ENCODE data around the gene TUT4.

Gene TUT4

DNA sequence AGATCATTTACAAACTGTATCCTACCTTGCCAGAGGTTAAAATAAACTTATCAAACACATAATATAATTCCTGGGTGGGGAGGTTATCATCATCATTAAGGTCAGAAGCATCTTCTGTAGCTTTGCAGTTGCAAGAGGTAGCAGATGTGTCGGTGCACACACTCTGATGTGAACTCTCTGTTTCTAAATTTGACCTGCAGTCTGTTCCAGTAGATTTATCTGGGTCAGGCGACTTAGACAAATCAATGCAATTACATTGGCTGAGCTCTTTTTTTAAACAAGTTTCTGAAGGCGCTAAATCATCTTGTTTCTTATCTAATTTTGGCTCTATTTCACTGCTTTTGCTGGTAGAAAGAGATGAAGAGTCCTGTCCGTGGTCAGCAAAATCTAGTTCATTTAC lies 78.1 kb downstream of the TUT4 start:
- no peak for DNase-seq (ENCODE audit: low read depth, low spot score)

DNA sequence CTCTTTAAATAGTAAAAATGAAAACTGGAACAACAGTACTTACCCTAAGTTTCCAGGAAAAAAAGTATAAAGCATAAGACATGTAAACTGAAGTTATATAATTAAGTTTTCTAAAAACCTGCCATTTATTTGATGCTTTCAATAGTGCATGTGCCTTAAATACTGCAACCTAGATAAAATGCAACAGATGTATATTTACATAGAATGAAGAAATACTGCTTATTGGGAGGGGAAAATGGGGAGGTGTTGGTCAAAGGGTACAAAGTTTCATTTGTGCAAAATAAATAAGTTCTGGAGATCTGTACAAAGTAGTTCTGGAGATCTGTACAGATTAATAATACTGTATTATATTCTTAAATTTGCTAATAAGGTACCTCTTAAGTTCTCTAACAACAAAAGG lies 79.9 kb downstream of the TUT4 start:
- DNase-seq (ENCODE audit: low read depth, low spot score), result no peak

DNA sequence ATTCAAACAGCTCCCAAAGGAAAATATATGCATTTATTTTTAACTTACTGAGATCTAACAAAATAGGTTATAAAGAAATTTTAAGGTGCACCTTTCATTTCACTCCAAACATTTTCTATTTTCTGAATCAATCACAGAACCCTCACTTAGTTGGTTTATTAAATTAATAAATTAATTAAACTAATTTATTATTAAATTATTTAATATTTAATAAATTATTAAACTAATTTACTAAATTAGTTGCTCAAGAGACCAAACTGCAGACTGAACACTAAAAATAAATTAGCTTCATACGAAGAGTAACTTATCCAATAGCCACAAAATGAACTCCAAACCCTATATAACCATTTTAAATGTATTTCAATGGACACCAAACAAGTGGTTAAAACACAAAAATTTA lies 80.5 kb downstream of the TUT4 start:
- DNase-seq (ENCODE audit: low read depth, low spot score), result no peak

DNA sequence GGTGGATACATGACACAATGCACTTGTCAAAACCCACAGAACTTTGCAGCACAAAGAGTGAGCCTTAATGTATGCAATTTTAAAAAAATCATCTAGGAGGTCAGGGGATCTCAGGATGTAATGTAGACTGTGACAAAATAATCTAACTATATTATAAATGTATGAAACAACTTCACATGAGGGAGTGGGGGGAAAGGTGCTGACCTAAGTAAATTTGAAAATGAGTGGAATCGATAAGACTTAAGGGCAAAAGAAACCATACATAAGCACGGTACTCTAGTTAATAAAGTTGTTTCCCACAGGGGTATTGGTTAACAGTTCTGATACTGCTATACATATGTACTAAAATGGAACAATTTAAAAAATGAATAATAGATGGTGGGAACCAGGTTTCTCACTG lies 83.8 kb downstream of the TUT4 start:
- DNase-seq (ENCODE audit: low read depth, low spot score), result no peak

DNA sequence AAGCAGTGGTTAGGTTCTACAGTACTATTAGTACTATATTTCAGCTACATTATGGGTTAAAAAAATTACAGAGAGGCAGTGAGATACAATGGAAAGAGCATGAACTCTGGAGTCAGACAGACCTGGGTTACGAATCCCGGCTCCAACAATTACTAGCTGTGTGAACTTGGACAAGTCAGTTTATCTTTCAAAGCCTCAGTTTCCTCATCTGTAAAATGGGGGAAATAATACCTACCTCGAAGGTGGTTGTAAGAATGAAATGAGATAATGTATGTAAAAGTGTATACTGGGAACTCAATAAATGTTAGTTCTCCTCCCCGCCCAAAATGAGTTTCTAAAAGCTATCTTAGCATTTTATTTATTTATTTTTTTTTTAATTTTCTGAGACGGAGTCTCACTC lies 89.0 kb downstream of the TUT4 start:
- no peak for DNase-seq (ENCODE audit: low read depth, low spot score)

DNA sequence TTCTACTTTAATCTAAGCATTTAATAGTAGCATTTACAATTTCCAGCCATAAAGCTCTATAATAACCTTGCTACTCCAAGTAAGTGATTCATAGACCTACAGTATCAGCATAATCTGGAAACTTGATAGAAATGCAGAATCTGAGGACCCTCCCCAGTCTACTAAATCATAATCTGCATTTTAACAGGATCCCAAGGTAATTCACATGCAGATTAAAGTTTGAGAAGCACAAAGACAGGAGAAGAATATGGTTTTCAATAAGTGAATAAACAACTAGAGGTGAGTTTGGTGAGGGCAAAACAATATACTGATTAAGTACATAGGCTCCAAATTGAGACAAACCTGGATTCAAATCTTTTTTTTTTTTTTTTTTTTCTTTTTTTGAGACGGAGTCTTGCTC lies 91.1 kb downstream of the TUT4 start:
- no peak for DNase-seq (ENCODE audit: low read depth, low spot score)

DNA sequence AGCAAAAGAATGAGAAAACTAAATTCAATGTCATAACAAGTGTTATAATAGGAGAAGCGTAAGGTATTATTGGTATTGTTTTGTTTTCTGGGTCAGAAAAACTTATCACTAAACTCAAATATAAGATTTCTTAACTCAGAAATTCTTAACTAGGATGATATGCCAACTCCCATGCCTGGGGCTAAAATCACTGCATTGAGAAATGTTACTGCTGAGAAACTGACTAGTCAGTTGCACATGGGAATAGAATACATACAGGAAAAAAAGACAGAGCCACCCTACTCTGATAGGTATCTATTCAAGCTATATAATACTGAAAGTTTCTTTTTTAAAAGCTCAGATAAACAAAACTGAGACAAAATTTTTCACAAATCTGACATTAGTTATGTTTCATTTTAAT lies 92.2 kb downstream of the TUT4 start:
- no peak for DNase-seq (ENCODE audit: low read depth, low spot score)

DNA sequence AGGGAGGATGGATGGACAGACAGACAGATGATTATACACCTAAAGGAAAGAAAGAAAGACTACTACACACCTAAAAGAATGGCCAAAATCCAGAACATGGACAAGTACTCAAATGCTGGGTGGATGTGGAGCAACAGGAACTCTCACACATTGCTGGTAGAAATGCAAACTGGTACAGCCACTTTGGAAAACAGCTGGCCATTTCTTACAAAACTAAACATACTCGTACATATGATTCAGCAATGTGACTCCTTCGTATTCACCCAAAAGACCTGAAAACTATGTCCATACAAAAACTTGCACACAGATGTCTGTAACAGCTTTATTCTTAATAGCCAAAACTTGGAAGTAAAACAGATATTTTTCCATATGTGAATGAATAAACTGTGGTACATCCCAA lies 97.2 kb downstream of the TUT4 start:
- no peak for DNase-seq (ENCODE audit: low read depth, low spot score)

DNA sequence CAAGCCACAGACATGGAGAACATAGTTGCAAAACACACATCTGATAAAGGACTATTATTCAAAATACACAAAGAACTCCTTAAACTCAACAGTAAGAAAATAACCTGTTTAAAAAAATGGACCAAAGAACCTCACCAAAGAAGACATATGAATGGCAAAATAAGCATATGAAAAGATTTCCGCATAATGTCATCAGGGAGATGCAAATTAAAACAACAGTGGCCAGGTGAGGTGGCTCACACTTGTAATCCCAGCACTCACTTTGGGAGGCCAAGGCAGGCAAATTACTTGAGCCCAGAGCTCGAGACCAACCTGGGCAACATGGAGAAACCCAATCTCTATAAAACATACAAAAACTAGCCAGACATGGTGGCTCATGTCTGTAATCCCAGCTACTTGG lies 98.1 kb downstream of the TUT4 start:
- no peak for DNase-seq (ENCODE audit: low read depth, low spot score)

DNA sequence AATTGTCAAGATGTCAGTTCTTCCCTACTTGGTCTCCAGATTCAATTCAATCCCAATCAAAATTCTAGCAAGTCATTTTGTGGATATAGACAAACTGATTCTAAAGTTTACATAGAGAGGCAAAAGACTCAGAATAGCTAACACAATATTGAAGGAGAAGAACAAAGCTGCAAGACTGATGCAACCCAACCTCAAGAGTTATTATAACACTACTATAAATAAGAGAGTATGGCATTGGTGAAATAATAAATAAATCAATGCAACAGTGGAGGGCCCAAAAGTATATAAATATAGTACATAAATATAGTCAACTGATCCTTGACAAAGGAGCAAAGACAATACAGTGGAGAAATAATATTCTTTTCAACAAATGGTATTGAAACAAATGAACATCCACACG lies 98.8 kb downstream of the TUT4 start:
- DNase-seq (ENCODE audit: low read depth, low spot score), result no peak

DNA sequence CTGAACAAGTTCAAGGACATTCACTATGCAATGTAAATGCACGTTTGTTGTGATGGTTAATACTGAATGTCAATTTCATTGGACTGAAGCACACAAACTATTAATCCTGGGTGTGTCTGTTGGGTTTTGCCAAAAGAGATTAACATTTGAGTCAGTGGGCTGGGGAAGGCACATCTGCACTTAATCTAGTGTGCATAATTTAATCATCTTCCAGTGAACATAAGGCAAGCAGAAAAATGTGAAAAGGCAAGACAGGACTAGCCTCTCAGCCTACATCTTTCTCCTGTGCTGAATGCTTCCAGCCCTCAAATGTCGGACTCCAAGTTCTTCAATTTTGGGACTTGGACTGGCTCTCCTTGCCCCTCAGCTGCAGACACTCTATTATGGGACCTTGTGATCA lies 108.4 kb downstream of the TUT4 start:
- DNase-seq (ENCODE audit: low read depth, low spot score), result no peak

DNA sequence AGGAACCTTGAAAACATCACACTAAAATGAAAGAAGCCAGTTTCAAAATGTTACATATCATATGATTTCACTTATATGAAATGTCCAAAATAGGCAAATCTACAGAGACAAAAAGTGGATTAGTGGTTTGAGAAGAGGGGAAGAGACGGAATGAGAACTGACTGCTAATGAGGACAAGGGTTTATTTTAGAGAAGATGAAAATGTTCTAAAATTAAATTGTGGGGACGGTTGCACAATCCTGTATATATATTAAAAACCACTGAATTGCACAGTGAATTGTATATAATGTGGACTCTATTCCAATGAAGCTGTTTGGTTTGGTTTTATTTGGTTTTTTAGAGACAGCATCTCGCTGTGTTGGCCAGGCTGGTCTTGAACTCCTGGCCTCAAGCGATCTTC lies 112.9 kb downstream of the TUT4 start:
- DNase-seq (ENCODE audit: low read depth, low spot score), result no peak

DNA sequence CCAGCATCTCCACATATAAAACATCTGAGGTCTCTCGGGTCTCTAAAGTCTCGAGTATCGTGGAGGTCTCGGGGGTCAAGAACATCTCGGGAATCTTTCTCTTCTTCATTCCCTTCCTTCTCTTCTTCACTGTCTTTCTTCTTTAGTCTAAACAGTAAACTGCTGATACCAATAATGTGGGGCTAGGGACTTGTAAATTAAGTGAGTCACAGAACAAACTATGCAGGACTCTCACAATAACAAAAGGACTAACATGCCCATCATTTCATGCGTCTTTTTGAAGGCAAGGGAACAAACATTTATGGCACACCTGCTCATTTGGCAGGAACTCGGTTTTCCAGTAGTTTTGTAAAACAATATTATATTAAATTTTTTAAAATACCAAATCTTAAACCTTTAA lies 116.1 kb downstream of the TUT4 start:
- DNase-seq (ENCODE audit: low read depth, low spot score), result no peak

DNA sequence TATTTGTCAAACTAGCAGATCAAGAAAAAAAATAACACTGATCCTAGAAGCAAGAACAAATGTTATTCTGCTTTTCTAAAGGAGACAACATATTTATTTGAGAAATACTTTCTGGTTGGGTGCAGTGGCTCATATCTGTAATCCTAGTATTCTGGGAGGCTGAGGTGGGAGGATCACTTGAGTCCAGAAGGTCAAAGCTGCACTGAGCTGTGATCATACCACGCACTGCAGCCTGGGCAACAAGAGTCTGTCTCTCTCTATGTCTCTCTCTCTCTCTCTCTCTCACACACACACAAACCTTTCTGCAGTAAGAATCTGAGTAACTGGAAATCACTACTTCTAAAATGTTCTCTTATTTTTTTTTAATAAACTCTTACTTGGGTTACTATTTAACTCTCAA lies 117.2 kb downstream of the TUT4 start:
- DNase-seq (ENCODE audit: low read depth, low spot score), result no peak

DNA sequence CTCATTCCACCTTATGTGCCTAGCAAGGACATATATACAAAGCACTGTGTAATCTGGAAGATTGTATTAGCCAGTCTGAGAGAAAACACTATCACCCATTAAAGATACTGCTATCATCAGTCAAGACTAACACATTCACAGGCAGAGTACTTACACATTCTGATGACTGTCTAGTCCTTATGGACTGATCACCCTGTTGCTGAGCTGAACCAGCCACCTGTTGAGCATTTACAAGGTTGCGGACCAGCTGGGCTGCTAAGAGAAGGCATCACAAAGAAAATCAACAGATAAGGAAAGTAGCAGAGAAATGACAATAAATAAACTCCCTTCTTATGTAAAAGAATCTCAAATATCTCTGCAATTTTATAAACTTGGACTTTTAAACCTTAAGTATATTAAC lies 117.7 kb downstream of the TUT4 start:
- DNase-seq (ENCODE audit: low read depth, low spot score), result no peak

DNA sequence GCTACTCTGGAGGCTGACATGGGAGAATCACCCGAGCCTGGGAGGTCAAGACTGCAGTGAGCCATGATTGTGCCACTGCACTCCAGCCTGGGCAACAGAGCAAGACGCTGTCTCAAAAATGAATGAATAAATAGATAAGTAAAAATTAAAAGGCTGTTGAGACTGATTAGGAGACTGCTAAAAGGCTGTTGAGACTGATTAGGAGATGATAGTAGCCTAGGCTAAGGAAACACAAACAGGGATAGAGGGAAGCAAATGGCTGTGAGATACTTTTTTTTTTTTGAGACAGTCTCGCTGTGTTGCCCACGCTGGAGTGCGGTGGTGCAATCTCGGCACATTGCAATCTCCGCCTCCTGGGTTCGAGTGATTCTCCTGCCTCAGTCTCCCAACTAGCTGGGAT lies 120.1 kb downstream of the TUT4 start:
- DNase-seq (ENCODE audit: low read depth, low spot score), result no peak

DNA sequence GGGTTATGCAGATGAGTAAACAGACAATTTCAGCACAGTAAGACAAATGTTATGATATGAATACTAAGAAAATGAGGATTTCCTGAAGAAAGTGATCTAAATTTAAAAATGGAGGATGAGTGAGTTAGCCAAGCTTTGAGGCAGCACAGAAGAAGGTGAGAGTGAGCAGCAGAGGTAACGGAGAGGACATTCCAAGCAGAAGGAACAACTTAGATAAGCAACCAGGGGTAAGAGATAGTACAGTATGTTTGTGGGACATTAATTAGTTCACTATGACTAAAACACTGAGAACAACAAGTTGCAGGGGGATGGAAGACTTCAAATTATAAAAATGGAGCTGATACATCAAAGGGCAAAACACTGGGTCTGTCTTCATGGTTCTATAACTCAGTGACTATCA lies 125.7 kb downstream of the TUT4 start:
- DNase-seq (ENCODE audit: low read depth, low spot score), result no peak

DNA sequence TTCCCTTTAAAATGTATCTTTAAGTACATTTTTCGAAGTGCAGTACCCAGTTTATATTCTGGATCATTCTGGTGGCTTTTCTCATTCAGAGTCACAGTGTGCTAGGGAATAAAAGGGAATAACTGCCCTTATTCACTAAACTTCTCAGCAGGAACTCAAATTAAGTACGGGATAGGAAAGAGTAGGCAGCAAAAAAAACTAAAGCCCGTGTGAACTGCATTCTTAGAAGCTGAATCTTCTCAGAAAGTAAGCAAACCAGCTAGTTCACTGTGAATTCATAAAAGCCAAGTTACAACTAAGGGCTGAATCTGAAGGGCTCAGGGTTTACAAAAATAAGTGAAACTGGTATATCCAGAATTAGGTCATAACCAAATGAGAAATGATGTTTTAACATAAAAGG lies 126.5 kb downstream of the TUT4 start:
- no peak for DNase-seq (ENCODE audit: low read depth, low spot score)

DNA sequence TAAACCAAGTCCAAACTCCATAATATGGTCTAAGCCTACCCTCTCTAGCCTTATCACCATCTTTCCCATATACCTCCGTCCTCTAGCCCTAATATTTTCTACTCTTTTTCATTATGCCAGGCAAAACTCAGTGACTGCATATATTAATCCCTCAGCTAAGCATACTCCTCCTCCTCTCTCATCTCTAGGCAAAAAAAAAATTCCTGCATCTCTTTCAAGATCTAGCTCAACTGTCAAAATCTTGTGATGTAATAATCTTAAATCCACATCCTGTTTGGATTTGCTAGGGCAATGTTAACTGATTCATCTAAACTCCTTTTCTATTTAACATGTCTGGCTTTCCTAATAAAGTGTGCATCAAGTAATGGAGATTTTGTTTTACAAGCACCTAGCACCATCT lies 128.1 kb downstream of the TUT4 start:
- DNase-seq (ENCODE audit: low read depth, low spot score), result no peak

DNA sequence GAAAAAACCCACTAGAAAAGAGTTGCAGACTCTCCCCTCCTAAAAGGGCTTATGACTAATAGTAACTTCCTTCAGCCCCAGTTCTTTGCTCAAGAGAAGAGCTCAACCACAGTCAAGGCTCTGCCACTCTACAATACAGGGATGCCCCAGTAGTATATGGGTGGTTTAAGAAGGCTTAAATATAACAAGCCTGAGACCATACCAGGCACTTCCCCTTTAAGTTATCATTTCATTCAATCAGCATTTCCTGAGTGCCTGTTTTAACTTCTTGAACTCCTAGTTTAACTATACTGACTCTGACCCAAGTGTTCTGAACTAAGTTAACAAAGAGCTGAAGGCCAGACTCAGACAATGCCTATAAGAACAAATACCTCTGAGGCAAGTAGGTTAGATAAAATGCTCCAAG lies 128.7 kb downstream of the TUT4 start:
- no peak for DNase-seq (ENCODE audit: low read depth, low spot score)

DNA sequence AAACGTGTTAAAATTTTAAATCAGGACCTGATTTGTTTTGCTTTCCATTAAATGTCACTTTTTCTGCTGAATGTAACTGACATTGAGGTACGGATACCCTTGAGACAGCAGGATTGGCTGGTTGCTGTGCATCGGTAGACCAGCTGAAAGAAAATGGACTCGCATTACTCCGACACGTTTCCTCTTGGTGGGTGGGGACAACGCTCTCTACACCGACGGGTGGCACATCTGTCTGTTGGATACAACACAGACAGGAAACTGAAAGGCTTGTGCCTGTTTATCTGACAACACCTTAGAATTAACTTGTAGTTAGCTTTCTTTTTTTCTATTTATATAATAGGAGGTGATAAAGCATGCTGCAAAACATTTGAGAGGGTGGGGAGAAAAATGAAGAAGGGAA lies 129.1 kb downstream of the TUT4 start:
- no peak for DNase-seq (ENCODE audit: low read depth, low spot score)

DNA sequence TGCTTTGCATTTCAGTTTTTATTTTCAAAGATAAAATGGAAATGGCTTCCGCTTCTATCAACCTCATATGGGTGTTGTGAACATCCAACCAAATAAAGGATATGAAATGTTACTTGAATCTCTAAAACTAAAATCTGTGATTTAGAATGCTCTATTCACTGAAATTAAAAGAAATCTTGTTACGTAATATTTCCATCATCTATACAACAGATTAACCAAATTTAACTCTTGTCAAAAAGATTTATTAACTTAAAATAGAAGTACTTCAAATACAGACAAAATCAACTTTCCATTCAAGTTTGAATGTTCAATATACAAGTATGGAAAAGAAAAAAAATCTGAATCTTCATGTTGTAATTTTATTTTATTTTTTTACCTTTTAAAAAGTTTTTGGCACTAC lies 129.8 kb downstream of the TUT4 start:
- no peak for DNase-seq (ENCODE audit: low read depth, low spot score)

DNA sequence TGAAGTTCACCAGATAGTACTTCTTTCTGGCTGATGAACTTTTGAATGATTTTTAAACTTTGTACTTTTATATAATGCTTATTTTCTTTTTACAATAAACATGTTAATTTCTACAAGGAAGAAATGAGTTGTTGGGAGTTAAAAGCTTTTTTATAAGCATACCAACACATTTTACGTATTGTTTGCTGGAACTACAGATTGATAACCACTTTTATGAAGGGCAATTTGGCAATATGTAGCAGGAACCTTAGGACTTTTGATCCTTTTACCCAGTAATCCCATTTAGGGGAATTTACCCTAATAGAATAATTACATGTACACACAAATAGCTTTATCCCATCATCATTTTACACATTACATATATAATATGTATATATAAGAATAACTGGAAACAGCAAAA lies 132.2 kb downstream of the TUT4 start:
- DNase-seq (ENCODE audit: low read depth, low spot score), result no peak

DNA sequence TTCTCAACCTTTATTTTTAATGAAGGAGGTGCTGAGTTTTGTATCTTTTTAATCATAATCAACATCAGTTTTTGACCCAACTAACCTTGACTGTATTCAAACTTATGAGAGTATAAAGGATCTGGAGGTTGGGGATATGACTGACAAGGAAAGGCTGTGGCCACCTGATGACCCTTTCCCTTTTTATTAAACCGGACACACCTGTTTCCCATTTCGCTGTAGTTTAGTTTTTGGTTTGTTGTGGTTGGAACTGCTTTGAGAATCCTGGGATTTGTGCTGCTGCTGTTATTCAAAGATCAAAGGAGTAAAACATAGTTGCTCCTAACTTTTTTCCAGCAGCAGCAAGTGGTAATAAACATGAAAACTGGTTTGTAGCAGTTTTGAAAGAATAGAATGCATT lies 136.1 kb downstream of the TUT4 start:
- DNase-seq (ENCODE audit: low read depth, low spot score), result no peak

DNA sequence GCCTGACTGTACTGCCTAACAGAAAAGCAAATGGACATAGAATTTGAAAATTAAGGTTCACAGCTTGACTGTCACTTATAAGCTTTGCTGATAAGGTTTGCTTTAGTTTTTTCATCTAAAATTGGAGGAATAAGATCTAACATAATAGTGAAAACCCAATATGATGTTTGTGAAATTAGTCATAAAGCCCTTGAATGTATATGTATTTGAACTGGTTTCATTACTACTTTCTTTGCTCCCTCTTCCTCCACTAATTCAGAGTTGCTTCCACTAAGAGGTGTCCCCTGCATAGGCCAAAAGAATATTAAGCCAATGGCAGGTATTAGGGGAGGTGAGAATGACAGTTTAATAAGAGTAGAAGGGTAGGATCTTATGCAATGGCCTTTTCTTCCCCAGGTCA lies 137.9 kb downstream of the TUT4 start:
- DNase-seq (ENCODE audit: low read depth, low spot score), result no peak

All from activated naive CD8-positive, alpha-beta T cell treated with anti-CD3 and anti-CD28 coated beads, Interleukin-2, amount 50 U/mL, for 16 hours (primary cell).